Panc1 (cell line): ENCODE data around the gene METTL16. TPM values are rescaled to one million over a fixed set of nuclear protein-coding genes. Genes with fewer than 3 reads are reported as not detected.
A peak's percentile ranks its signal among the peaks of the same experiment; 100 is the strongest.

Experiments used
- ATAC-seq: fragments of 200-7000 bp; cut with Tn5 transposase; 2 replicates; pipeline ENCODE4 v1.9.1; 2020; ENCODE audit warnings: mild to moderate bottlenecking, moderate library complexity
- BruUV-seq: library from RNA; stranded (reverse); fragments of 400-500 nt; replicated peaks from 2 replicates; lab custom pipeline; 2021; lab: Mats Ljungman, UMichigan
- CTCF ChIA-PET: fragments of 300-600 bp; sonication (Branson Sonifier 250); formaldehyde crosslinking; loops from one replicate; lab custom pipeline; 2022; ENCODE audit warnings: antibody characterized with exemption; lab: Charles Lee
- POLR2A ChIA-PET: fragments of 300-600 bp; sonication (Branson Sonifier 250); formaldehyde crosslinking; loops from one replicate; lab custom pipeline; 2022; ENCODE audit warnings: antibody characterized with exemption; lab: Charles Lee
- DNase-seq: peaks from one replicate; pipeline ENCODE4 v3.0.0-alpha.2; 2010; ENCODE audit warnings: low read depth, low spot score
- H3K27ac ChIP-seq: 2 replicates; pipeline ENCODE4 v1.5.1; 2011; ENCODE audit warnings: mild to moderate bottlenecking, low read length, inconsistent platforms
- H3K27me3 ChIP-seq: fragments of 200-500 bp; sonication (Bioruptor generic); 2 replicates; pipeline ENCODE4 v1.6.0; 2014; ENCODE audit warnings: low read length, inconsistent platforms; ENCODE audit not compliant: control insufficient read depth, insufficient read depth
- H3K36me3 ChIP-seq: fragments of 200-500 bp; sonication (Bioruptor generic); 2 replicates; pipeline ENCODE4 v1.5.1; 2014; ENCODE audit warnings: inconsistent platforms, mild to moderate bottlenecking, low read length, moderate library complexity; ENCODE audit not compliant: control insufficient read depth, insufficient read depth
- H3K4me1 ChIP-seq: 2 replicates; pipeline ENCODE4 v1.5.1; 2011; ENCODE audit warnings: inconsistent platforms, mild to moderate bottlenecking, low read length, moderate library complexity; ENCODE audit not compliant: control insufficient read depth, insufficient read depth
- H3K4me3 ChIP-seq, 2 experiments: 2 replicates each; pipeline ENCODE4 v1.5.1; 2011 to 2012; ENCODE audit warnings: low read depth in 2 of 2, low read length in 2 of 2, mild to moderate bottlenecking in 2 of 2, inconsistent platforms in 1 of 2, moderate library complexity in 1 of 2
- H3K9me3 ChIP-seq: fragments of 200-500 bp; sonication (Bioruptor generic); 2 replicates; pipeline ENCODE4 v1.5.1; 2014; ENCODE audit warnings: low read depth, mild to moderate bottlenecking, inconsistent platforms, low read length, moderate library complexity; ENCODE audit not compliant: control insufficient read depth, insufficient read depth
- CTCF ChIP-seq: fragments of 450-650 bp; IDR thresholded peaks from 2 replicates; pipeline ENCODE4 v1.5.1; 2017; ENCODE audit warnings: mild to moderate bottlenecking
- POLR2AphosphoS5 ChIP-seq: IDR thresholded peaks from 2 replicates; pipeline ENCODE4 v1.6.1; 2012; ENCODE audit warnings: mild to moderate bottlenecking, low read depth, low read length, moderate library complexity
- SIN3A ChIP-seq: IDR thresholded peaks from 2 replicates; pipeline ENCODE4 v1.6.1; 2012; ENCODE audit warnings: low read depth, mild to moderate bottlenecking, low read length, moderate library complexity, borderline replicate concordance; ENCODE audit not compliant: insufficient read depth
- TCF7L2 ChIP-seq: IDR thresholded peaks from 2 replicates; pipeline ENCODE4 v1.6.1; 2011; ENCODE audit warnings: mild to moderate bottlenecking, low read depth, low read length, inconsistent platforms
- in situ Hi-C: cut with HindIII; loops from 2 replicates; pipeline ENCODE4 v1.10.0; 2016; ENCODE audit warnings: low sequenced_read_pairs, low pct_unique_long_range_greater_than_20kb
- intact Hi-C: fragments of 100-400 bp; cut with micrococcal nuclease; formaldehyde crosslinking; loops from one replicate; pipeline ENCODE4 v1.10.0; 2022; ENCODE audit not compliant: unreplicated experiment
- total RNA-seq: library from RNA; stranded (reverse); gene quantifications from one replicate; pipeline ENCODE4 v1.2.1, GENCODE V29; 2021; ENCODE audit not compliant: unreplicated experiment
- TF ChIP-seq, protein P1 (sequence below), 2 experiments: IDR thresholded peaks; 2 replicates each; pipeline ENCODE4 v1.6.1; 2011 to 2012; ENCODE audit warnings: low read depth in 2 of 2, control low read depth in 1 of 2, low read length in 1 of 2, mild to moderate bottlenecking in 1 of 2, moderate library complexity in 1 of 2; ENCODE audit not compliant: insufficient read depth in 1 of 2

The METTL16 gene
- total RNA-seq, 1 experiment from 2014 or later: 34.7 TPM

DNA sequence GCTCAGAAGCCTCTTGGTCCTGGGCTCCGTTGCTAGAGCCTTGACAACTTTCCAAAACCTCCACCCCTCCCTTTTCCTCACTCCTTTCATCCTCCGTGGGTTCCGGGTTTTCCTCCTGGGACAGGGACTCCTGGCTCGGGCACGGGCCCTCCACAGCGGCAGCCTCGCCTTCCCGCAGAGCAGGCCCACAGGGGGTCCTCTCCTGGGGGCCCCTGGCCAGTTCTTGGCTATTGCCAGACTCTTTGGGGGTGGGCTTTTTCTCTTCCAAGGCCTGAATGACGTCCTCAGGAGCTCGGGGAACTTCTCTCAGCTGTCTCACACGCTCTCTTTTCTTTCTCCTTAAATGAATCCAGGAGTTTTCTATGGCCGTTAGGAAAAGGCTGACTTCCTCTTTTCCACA, 91.5 kb downstream of the METTL16 start:
- peaks cover 2% of the 10 kb centered on the region for H3K36me3 ChIP-seq
- H3K4me3 ChIP-seq: no peak overlapping the region
- no peak overlapping the region for H3K27ac ChIP-seq
- no peak for ATAC-seq
- intact Hi-C loops: no loop called here
- H3K9me3 ChIP-seq: no peaks in the 10 kb centered on the region
- in situ Hi-C loops: no loop called here
- H3K27me3 ChIP-seq: no peaks in the 10 kb centered on the region
- CTCF ChIA-PET: no interaction called here
- POLR2A ChIA-PET: no interaction called here
- no peak for DNase-seq
- no peaks in the 10 kb centered on the region for H3K4me1 ChIP-seq
- TF ChIP-seq CTCF: no peak
- BruUV-seq: TSS peak; percentile 61

DNA sequence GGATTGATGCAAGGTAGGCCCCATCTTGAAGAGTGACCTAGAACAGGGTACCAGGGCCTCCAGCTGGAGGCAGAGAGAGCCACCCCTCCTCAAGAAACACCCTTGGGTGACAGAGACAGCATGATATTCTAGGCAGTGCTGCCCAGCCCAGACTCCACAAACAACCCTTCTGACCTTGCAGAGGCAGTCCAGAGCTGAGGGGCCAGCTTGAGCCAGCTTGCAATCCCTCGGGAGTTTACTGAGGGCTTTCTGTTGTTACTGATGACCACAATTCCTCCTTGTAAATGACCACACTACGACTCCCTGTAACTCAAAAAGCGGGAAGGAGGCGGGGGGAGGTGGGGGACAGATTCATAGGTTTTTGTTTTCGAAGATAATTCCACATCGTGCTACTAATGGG, 92.2 kb downstream of the METTL16 start:
- in situ Hi-C loops (no loop called here), intact Hi-C loops (no loop called here)
- POLR2A ChIA-PET: no interaction called here
- CTCF ChIA-PET: no interaction called here
- no TSS peak for BruUV-seq
- ATAC-seq (no peak), DNase-seq (no peak)
- no peak for TF ChIP-seq TCF7L2
- no peak for TF ChIP-seq CTCF
- no peak for TF ChIP-seq SIN3A
- no peaks in the 10 kb centered on the region for H3K27me3 ChIP-seq
- peaks cover 2% of the 10 kb centered on the region for H3K36me3 ChIP-seq
- no peak overlapping the region for H3K27ac ChIP-seq
- H3K4me3 ChIP-seq: no peak overlapping the region
- no peaks in the 10 kb centered on the region for H3K9me3 ChIP-seq
- H3K4me1 ChIP-seq: no peaks in the 10 kb centered on the region

GRCh38 chr17:2418572-2418971, 93.1 kb downstream of the METTL16 start:
- ChIA-PET CTCF (no interaction called here), POLR2A (no interaction called here)
- no peak for DNase-seq
- BruUV-seq: no TSS peak
- ATAC-seq: no peak
- H3K9me3 ChIP-seq: no peaks in the 10 kb centered on the region
- intact Hi-C loops (no loop called here), in situ Hi-C loops (no loop called here)
- no peaks in the 10 kb centered on the region for H3K27me3 ChIP-seq
- peaks cover 2% of the 10 kb centered on the region for H3K36me3 ChIP-seq
- H3K27ac ChIP-seq: no peak overlapping the region
- no peak overlapping the region for H3K4me3 ChIP-seq
- TF ChIP-seq, protein P1, sequence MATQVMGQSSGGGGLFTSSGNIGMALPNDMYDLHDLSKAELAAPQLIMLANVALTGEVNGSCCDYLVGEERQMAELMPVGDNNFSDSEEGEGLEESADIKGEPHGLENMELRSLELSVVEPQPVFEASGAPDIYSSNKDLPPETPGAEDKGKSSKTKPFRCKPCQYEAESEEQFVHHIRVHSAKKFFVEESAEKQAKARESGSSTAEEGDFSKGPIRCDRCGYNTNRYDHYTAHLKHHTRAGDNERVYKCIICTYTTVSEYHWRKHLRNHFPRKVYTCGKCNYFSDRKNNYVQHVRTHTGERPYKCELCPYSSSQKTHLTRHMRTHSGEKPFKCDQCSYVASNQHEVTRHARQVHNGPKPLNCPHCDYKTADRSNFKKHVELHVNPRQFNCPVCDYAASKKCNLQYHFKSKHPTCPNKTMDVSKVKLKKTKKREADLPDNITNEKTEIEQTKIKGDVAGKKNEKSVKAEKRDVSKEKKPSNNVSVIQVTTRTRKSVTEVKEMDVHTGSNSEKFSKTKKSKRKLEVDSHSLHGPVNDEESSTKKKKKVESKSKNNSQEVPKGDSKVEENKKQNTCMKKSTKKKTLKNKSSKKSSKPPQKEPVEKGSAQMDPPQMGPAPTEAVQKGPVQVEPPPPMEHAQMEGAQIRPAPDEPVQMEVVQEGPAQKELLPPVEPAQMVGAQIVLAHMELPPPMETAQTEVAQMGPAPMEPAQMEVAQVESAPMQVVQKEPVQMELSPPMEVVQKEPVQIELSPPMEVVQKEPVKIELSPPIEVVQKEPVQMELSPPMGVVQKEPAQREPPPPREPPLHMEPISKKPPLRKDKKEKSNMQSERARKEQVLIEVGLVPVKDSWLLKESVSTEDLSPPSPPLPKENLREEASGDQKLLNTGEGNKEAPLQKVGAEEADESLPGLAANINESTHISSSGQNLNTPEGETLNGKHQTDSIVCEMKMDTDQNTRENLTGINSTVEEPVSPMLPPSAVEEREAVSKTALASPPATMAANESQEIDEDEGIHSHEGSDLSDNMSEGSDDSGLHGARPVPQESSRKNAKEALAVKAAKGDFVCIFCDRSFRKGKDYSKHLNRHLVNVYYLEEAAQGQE (IDR thresholded peaks at IDR 0.05; ENCODE audit: insufficient read depth in 1 of 2, low read depth in 2 of 2, low read length in 1 of 2): no peak
- TF ChIP-seq SIN3A: no peak
- no peak for TF ChIP-seq TCF7L2
- TF ChIP-seq POLR2AphosphoS5: no peak
- no peaks in the 10 kb centered on the region for H3K4me1 ChIP-seq
